ENCODE measurements around the gene ZNF407.

Gene ZNF407

DNA sequence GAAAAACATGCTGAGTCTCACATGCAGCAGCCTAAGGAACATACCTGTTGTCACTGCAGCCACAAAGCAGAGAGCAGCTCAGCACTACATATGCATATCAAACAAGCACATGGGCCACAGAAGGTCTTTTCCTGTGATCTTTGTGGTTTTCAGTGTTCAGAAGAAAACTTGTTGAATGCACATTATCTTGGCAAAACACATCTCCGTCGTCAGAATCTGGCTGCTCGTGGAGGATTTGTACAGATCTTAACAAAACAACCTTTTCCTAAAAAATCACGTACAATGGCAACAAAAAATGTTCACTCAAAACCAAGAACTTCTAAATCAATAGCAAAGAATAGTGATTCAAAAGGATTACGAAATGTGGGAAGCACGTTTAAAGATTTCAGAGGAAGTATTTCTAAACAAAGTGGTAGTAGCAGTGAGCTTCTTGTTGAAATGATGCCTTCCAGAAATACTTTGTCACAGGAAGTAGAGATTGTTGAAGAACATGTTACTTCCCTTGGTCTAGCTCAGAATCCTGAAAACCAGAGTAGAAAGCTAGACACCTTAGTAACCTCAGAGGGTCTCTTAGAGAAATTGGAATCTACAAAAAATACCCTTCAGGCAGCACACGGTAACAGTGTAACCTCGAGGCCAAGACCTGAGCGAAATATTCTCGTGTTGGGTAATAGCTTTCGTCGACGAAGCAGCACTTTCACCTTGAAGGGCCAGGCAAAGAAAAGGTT, 34.1 kb downstream of the ZNF407 start:
- DNase-seq, result no peak

DNA sequence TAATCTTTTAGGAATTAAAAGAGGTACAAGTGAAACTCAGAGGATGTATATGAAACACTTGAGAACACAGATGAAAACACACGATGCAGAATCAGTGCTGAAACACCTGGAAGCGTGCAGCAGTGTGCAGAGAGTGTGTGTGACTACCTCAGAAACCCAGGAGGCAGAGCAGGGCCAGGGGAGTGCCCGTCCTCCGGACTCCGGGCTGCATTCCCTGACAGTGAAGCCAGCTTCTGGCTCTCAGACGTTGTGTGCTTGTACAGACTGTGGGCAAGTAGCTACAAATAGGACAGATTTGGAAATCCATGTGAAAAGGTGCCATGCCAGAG, 34.6 kb downstream of the ZNF407 start:
- no peak for DNase-seq

DNA sequence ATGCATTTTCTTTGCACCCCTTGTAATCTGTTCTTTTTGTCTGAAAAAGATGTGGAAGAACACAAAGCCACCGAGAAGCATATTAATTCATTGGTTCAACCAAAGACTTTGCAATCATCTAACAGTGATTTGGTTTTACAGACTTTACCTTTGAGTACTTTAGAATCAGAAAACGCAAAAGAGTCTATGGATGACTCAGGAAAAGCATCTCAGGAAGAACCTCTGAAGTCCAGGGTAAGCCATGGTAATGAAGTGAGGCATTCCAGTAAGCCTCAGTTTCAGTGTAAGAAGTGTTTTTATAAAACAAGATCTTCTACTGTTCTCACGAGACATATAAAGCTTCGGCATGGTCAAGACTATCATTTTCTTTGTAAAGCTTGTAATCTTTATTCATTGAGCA, 35.2 kb downstream of the ZNF407 start:
- DNase-seq, result no peak

DNA sequence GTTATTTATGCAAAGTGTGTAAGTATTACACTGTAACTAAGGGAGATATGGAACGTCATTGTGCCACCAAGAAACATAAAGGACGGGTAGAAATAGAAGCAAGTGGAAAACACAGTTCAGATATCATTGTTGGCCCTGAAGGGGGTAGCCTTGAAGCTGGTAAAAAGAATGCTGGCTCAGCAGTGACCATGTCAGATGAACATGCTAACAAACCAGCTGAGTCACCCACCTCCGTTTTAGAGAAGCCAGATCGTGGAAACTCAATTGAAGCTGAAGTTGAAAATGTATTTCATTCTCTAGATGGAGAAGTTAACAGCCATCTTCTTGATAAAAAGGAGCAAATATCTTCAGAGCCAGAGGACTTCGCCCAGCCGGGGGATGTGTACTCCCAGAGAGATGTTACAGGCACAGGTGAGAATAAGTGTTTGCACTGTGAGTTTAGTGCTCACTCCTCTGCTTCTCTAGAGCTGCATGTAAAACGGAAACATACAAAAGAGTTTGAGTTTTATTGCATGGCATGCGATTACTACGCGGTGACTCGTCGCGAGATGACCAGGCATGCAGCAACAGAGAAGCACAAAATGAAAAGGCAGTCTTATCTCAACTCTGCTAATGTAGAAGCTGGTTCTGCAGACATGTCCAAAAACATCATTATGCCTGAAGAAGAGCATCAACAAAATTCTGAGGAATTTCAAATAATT, 36.1 kb downstream of the ZNF407 start:
- DNase-seq, result no peak

GRCh38 chr18:74635224-74635975, 37.7 kb downstream of the ZNF407 start:
- DNase-seq, result peak; percentile 66

- DNase-seq, result no peak
Measured at GRCh38 chr18:74637070-74637469, 39.4 kb downstream of the ZNF407 start.

DNA sequence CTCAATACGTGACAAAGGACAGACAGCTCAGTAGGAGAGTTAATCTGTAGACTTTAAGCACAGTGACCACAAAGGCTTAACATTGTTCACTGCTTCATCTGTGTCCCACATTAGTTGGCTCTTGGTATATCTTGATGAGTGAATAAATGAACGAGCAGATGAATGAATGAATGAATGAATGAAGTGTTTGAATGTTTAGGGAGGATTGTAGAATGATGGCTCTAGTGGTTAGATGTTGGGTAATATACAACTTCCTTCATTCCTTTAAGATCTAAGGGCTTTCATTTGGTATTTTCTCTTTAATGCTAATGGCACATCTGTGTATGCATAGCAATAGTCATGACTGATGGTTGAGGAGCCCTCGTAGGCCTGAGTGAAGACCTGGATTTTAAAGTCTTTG, 40.5 kb downstream of the ZNF407 start:
- no peak for DNase-seq

- DNase-seq, result no peak
Measured at GRCh38 chr18:74644713-74645112, 47.0 kb downstream of the ZNF407 start.

- no peak for DNase-seq
Measured at GRCh38 chr18:74645679-74646078, 48.0 kb downstream of the ZNF407 start.

GRCh38 chr18:74651327-74652128, 53.9 kb downstream of the ZNF407 start:
- no peak for DNase-seq

- DNase-seq, result peak; percentile 47
Measured at GRCh38 chr18:74652392-74652988, 54.8 kb downstream of the ZNF407 start.

- DNase-seq, result no peak
Measured at GRCh38 chr18:74654638-74655037, 57.0 kb downstream of the ZNF407 start.

- no peak for DNase-seq
Measured at GRCh38 chr18:74661008-74661407, 63.3 kb downstream of the ZNF407 start.

DNA sequence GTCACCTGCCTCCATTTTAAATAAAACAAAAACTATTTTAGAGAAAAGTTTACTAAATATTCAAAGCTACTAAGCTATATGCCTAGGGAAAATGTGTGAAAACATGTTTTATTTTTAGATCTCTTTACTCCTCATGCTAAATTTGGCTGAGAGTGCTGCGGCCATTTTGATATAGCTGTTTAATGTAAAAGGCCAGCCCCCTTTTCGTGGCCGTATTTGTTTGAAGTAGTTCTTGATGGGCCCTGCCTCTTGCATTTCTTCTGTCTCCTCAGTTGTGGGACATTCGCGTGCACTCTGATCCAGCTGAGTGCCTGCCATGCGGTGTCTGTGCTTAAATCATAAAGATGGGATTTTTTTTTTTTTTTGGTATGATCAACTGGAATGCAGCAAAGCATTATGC, 64.0 kb downstream of the ZNF407 start:
- no peak for DNase-seq

GRCh38 chr18:74662622-74663021, 65.0 kb downstream of the ZNF407 start:
- no peak for DNase-seq

- no peak for DNase-seq
Measured at GRCh38 chr18:74665346-74665745, 67.7 kb downstream of the ZNF407 start.

GRCh38 chr18:74665905-74666304, 68.2 kb downstream of the ZNF407 start:
- DNase-seq, result no peak

DNA sequence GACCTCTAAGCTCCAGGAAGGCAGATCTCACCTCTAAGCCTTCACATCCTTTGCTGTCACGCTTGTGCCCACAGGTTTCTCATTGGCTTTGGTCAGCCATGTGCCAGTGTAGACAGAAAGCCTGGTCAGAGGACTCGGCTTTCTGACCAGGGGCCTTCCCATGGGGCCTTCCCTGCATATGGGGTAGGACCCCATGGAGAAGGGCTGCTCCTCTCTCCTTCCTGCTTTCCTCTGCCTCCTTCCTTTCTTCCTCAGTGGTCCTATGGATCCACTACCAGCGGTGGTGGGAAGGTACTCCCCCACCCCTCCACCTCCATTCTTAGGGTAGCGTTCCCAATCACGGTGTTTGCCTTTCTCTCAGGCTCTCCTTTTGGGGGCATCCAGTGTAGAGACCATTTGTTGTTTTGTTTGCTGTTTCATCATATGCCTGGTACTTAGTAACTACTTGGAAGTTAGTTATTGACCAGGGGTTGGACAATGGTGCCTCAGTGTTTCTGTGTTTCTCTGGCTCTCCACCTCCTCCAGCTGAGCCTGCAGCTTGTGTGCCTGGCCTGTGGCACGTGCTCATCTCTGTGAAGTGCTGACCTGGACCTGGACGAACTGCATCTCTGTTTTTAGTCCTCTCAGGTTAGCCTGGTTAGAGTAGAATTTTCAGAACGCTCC, 71.6 kb downstream of the ZNF407 start:
- no peak for DNase-seq

DNA sequence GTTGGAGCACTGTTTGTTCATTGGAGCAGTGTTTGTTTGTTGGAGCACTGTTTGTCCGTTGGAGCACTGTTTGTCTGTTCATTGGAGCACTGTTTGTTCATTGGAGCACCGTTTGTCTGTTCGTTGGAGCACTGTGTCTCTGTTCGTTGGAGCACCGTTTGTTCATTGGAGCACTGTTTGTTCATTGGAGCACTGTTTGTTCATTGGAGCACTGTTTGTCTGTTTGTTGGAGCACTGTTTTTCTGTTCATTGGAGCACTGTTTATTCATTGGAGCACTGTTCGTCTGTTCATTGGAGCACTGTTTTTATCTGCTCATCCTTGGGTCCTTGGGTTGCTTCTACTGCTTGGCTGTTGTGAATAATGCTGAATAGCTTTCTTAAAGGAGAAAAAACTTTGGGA, 74.7 kb downstream of the ZNF407 start:
- DNase-seq, result no peak

GRCh38 chr18:74674487-74674886, 76.8 kb downstream of the ZNF407 start:
- no peak for DNase-seq

- no peak for DNase-seq
Measured at GRCh38 chr18:74679006-74679678, 81.5 kb downstream of the ZNF407 start.

DNA sequence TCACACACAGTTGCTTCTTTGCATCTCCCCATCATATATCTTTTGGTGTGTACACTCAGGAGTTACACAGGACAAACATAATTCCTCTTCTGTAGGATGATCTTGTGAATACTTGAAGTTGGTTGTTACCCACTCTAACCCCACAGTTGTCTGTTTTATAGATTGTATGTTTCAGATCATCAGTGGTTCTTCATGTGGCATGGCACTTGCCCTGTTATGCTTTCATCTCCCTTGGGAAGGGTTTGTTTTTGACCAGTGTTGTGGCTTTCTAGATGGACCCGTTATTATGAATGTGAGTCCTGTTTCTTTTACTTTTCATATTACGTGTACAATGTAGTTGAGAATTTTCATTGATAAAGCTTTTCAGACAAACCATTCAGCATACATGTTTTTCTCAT, 82.0 kb downstream of the ZNF407 start:
- DNase-seq, result no peak

All from NCI-H1105 (cell line).